ENCODE results near the gene PAQR5. TPM values are rescaled to one million over a fixed set of nuclear protein-coding genes. Genes with fewer than 3 reads are reported as not detected.

Gene PAQR5
- total RNA-seq, 1 experiment from 2014 or later: 9.4 TPM

- peaks cover 7% of the 10 kb centered on the region for H3K36me3 Mint-ChIP-seq
- no peak for ATAC-seq
Measured at GRCh38 chr15:69311319-69311721, 12.6 kb downstream of the PAQR5 start.

More at GRCh38 chr15:69311319-69311721, 12.6 kb downstream of the PAQR5 start:
- POLR2A ChIA-PET: no interaction called here
- CTCF ChIA-PET: no interaction called here
- Mint-ChIP-seq H3K4me1 (peaks cover 10% of the 10 kb centered on the region; the same call in 1 of the 2 replicates), H3K27me3 (ENCODE audit: low read depth) (no peaks in the 10 kb centered on the region), H3K27ac (no peak overlapping the region), H3K9me3 (peaks cover 8% of the 10 kb centered on the region), H3K4me3 (no peak overlapping the region)
- no peak for DNase-seq (ENCODE audit: low spot score)
- TF ChIP-seq SOX15 (CRISPR knock-in tag; IDR thresholded peaks at IDR 0.05) (no peak), E2F5 (CRISPR knock-in tag; IDR thresholded peaks at IDR 0.05) (no peak), IRF1 (CRISPR knock-in tag; IDR thresholded peaks at IDR 0.05) (no peak), ZSCAN18 (CRISPR knock-in tag; IDR thresholded peaks at IDR 0.05) (no peak), HMGA2 (CRISPR knock-in tag; IDR thresholded peaks at IDR 0.05) (no peak), ATF1 (CRISPR knock-in tag; IDR thresholded peaks at IDR 0.05) (no peak), TCF7 (CRISPR knock-in tag; IDR thresholded peaks at IDR 0.05; ENCODE audit: low read depth) (no peak), FOXK1 (CRISPR knock-in tag; IDR thresholded peaks at IDR 0.05) (no peak), ATF3 (CRISPR knock-in tag; conservative IDR thresholded peaks at IDR 0.05) (no peak), EMX1 (CRISPR knock-in tag; IDR thresholded peaks at IDR 0.05) (no peak), OVOL2 (CRISPR knock-in tag; IDR thresholded peaks at IDR 0.05; ENCODE audit: borderline replicate concordance) (no peak), MXD4 (CRISPR knock-in tag; IDR thresholded peaks at IDR 0.05; ENCODE audit: borderline replicate concordance) (no peak), ARID4B (CRISPR knock-in tag; IDR thresholded peaks at IDR 0.05; ENCODE audit: borderline replicate concordance) (no peak), CREM (CRISPR knock-in tag; IDR thresholded peaks at IDR 0.05) (no peak)

Data from WTC11 (cell line).